ENCODE results near the gene FANK1. TPM values are rescaled to one million over a fixed set of nuclear protein-coding genes. Genes with fewer than 3 reads are reported as not detected.

Gene FANK1
- total RNA-seq, 4 donors from 2014 or later: 8.4 to 17.2 (median 9.9) TPM

- no peak for DNase-seq
- no peaks in the 10 kb centered on the region for H3K27me3 ChIP-seq
- no peak overlapping the region for H3K4me3 ChIP-seq (replicated peaks in 1 of 3)
- H3K4me1 ChIP-seq: no peaks in the 10 kb centered on the region
- no peaks in the 10 kb centered on the region for H3K9me3 ChIP-seq
- intact Hi-C loops (cut with DNase I): no loop called here
- no peaks in the 10 kb centered on the region for H3K36me3 ChIP-seq
- TF ChIP-seq POLR2A (IDR thresholded peaks at IDR 0.05): no peak
- no peak for TF ChIP-seq CTCF (IDR thresholded peaks at IDR 0.05)
- no peak overlapping the region for H3K27ac ChIP-seq
- WGBS, 2 donors: 96 to 97% methylated on average over 6 of the region's 6 CpGs
These were observed 80.7 kb downstream of the FANK1 start for GRCh38 chr10:125976960-125977605.

DNA sequence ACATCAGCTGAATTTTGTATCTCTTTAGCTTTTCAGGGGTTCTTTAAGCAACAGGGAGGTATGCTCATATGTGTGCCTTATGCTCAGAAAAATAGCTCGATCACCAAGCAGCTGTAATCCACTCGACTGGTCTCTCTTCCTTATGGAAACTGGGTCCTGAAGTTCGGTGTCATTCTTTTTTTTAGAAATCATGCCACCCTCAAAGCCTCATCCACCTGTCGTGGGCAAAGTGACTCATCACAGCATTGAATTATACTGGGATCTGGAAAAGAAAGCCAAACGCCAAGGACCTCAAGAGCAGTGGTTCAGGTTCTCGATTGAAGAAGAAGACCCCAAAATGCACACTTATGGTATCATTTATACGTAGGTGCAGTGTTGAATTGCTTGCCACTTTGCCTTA is 83.6 kb downstream of the FANK1 start:
- H3K4me3 ChIP-seq (replicated peaks in 1 of 3): no peak overlapping the region
- DNase-seq: no peak
- H3K27ac ChIP-seq: no peak overlapping the region
- 89 to 92% methylated on average over 7 of the region's 7 CpGs for WGBS, 2 donors
- intact Hi-C loops (cut with DNase I): loop anchor here (5.0 kb wide), 2 partner anchors 407 to 522 kb away; partner anchors contain the start of gene ADAM12
- H3K4me1 ChIP-seq: no peaks in the 10 kb centered on the region
- H3K36me3 ChIP-seq: no peaks in the 10 kb centered on the region
- no peaks in the 10 kb centered on the region for H3K27me3 ChIP-seq
- H3K9me3 ChIP-seq: no peaks in the 10 kb centered on the region
- no peak for TF ChIP-seq CTCF (IDR thresholded peaks at IDR 0.05)
- no peak for TF ChIP-seq POLR2A (IDR thresholded peaks at IDR 0.05)

DNA sequence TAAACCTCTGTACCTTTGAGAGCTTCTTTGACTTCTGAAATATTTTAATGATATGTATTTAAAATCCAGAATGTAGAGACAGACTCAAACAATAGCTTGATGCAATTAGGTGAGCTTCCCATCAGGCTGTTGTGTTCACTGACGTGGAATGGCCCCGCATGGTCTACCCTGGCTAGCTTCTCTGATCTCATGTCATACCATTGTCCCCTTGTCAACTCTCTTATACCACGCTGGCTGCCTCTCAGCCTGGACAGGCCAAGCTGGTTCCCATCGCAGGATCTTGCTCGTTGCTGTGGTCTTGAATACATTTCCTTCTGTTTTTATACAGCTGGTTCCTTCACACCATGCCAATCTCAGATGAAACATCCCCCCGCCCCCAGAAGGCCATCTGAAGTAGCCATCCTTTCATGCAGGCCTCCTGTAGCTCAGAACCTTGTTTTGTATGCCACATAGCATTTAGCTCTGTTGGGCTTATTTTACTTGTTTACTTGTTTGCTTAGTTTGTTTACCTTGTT is 84.2 kb downstream of the FANK1 start:
- Histone ChIP-seq H3K36me3 (no peaks in the 10 kb centered on the region), H3K27ac (no peak overlapping the region), H3K4me1 (no peaks in the 10 kb centered on the region), H3K4me3 (replicated peaks in 1 of 3) (no peak overlapping the region), H3K27me3 (no peaks in the 10 kb centered on the region), H3K9me3 (no peaks in the 10 kb centered on the region)
- 81 to 84% methylated on average over 6 of the region's 6 CpGs for WGBS, 2 donors
- TF ChIP-seq POLR2A (IDR thresholded peaks at IDR 0.05) (no peak), CTCF (IDR thresholded peaks at IDR 0.05) (no peak)
- no peak for DNase-seq
- intact Hi-C loops (cut with DNase I): loop anchor here (5.0 kb wide), 2 partner anchors 407 to 522 kb away; partner anchors contain the start of gene ADAM12

DNA sequence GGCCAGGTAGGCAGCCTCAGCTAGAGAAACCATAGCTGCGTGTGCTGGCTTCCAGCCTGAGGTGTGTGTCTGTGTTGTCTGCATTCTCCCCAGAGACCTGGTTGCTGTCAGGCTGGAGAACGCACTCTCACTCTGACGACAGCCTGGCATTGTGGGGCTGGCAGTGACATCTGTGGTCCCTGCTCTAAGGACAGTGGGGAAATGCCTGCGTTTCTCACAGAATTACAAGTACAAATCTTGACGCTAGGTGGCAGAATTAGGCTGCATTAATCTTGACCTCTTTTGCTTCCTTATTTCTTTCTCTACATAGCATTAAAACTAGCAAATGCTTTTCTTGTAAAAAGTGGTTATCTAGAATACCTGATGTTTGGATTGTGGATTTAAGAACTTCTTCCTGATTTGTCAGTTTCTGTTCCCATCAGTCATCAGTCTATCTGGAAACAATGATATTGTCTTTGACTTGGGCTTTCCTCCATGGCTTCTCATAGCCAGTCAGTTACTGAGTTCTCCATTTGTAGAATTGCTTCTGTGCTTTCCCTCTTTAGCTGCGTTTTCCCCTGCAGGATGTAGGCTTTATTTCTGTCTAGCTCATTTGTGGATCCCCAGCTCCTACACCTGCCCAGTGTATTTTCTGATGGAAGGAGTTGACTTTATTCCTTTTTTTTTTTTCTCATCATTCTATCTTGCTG is 86.0 kb downstream of the FANK1 start:
- intact Hi-C loops (cut with DNase I): loop anchor here (5.0 kb wide), 2 partner anchors 405 to 520 kb away; partner anchors contain the start of gene ADAM12

More for the DNA sequence above, 86.0 kb downstream of the FANK1 start:
- H3K9me3 ChIP-seq: no peaks in the 10 kb centered on the region
- H3K27me3 ChIP-seq: no peaks in the 10 kb centered on the region
- TF ChIP-seq CTCF (IDR thresholded peaks at IDR 0.05) (peak; percentile 34 to 84 (median 58)), POLR2A (IDR thresholded peaks at IDR 0.05) (no peak)
- no peak overlapping the region for H3K4me3 ChIP-seq (replicated peaks in 1 of 3)
- H3K27ac ChIP-seq: no peak overlapping the region
- H3K4me1 ChIP-seq: no peaks in the 10 kb centered on the region
- no peaks in the 10 kb centered on the region for H3K36me3 ChIP-seq
- DNase-seq: peak; percentile 8 to 29
- 18 to 22% methylated on average over 6 of the region's 6 CpGs for WGBS, 2 donors
